Stimulated activated CD4-positive, alpha-beta T cell treated with anti-CD3 and anti-CD28 coated beads, Interleukin-2, amount 100 ng/mL, for 4 hours (primary cell): ENCODE measurements around the gene NPY5R.

ENCODE experiments used
- DNase-seq: peaks from one replicate; pipeline ENCODE4 v3.0.0-alpha.2; 2020; ENCODE audit warnings: low read depth

The NPY5R gene

DNA sequence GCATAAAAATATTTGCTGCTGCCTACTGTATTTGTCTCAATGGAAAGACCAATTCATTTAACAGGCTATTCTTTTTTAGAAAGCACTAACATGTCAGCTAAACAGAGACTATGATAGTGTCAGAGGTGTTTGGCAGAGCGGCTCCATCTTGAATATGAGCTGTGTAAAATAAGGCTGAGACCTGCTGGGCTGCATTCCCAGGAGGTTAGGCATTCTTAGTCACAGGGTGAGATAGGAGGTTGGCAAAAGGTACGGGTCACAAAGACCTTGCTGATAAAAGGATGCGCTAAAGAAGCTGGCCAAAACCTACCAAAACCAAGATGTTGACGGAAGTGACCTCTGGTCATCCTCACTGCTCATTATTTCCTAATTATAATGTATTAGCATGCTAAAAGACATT is 41.8 kb downstream of the NPY5R start:
- DNase-seq: no peak

DNA sequence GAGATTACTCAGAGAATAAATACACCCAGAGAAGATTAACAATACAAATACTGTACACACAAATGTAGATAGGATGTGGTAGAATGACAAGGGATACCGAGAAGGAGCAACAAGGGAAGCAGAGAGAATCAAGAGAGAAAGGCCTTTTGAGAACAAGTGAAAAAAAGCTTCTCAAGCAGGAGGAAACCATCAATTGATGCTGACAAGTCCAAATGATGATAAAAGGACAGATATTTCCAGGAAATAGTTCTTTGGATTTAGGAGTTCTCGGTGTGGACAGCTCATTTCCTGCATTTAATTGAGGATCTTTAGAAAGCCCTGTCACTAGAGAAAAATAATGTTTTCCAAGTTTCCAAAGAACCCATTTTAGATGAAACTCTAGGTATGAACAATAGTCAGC is 48.1 kb downstream of the NPY5R start:
- DNase-seq: no peak

- no peak for DNase-seq
These were observed 48.6 kb downstream of the NPY5R start for GRCh38 chr4:163392328-163392727.

GRCh38 chr4:163393471-163393870 is 49.8 kb downstream of the NPY5R start:
- no peak for DNase-seq

DNA sequence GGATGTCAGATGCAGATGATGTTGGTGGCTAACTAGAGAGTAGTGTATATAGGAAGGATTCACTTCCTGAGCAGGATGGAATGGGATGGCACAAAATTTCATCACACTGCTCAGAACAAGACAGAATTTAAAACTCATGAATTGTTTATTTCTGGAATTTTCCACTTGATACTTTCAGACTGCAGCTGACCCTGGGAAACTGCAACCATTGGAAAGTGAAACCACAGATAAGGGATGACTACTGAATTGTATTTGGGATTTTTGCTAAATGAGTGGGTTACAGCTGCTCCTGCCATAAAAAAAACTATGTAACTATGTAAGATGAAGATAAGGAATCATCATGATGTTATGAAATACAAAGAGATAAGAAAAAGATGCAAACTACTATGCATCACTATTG is 51.4 kb downstream of the NPY5R start:
- no peak for DNase-seq

DNA sequence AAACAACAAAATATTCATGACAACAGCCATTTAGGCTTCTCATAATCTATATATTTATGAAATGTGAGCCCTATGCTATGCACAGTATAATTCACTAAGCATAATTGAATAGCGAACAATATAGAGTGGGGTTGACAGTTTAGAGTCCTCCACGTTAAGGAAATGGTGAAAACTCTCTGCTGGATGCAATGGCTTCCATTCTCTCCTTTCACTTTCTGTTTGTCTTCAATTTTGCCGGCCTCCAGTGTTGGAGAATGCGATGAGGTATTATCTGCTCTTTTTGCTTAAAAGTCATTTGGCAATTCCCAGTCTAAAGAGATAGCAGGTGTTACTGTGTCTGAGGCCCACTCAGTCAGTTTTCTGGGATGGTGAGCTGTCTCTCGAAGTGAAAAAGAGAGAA is 52.1 kb downstream of the NPY5R start:
- DNase-seq: no peak

DNA sequence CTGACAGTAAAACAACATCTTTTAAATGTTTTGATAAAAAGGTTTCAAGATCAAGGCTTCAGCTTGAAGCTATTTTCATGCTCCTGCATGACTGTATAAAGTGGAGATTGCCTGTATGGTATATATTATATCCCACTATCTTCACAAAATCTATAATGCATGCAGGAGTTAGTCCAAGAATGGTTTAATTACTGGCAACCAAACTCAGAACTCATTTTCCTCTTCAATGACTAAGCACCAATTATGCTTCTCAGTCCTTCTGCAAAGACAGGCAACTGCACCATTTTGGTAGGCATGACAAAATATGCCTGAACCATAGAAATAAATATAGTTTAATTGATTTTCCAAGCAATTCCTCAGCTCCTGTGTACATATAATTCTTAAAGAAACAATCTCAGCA is 54.5 kb downstream of the NPY5R start:
- no peak for DNase-seq

DNA sequence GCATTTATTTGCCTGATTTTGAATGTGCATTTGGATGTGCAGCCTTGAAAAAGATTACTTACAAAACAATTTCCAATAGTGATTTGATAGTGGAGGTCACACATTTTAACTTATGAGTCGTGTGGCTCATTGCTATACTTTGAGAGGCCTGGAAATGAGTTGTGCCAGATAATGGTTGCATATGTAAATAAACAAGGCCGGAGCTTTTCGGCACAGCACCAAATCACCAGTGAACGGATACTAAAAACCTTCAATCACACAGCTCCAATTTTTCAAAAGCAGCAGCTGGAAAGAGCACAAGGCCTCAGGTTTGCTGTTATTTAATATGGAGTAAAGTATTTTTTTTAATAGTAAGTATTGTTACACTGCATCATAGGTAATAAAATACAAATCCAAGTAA is 57.2 kb downstream of the NPY5R start:
- DNase-seq: no peak
